ENCODE data around the gene PRTG. TPM values are rescaled to one million over a fixed set of nuclear protein-coding genes. Genes with fewer than 3 reads are reported as not detected.

PRTG gene
- total and polyA plus RNA-seq, 9 of the 15 experiments (the other 6 are each of a cell fraction or from before 2014, with no cell fraction given): under 0.01 to 0.14 (median 0.06) TPM; not detected in 1

DNA sequence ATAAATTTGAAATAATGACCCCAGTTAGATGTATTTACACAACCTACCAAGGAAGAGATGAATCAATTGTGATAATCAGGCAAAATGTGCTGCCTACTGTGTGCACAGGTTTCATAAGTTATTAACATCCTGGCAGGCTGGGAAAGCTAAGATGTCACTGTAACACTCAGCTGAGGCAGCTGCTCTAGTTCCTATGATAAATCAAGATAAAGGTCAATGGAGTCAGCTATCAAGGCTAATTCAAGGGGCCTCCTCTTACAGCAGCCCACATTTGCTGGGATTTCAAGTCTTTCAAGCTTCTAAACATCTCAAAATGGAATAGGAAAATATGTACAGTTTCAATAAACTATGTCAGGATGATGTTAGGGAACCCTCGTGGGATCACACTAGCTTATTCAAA is 84.1 kb downstream of the PRTG start:
- no peaks in the 10 kb centered on the region for H4K20me1 ChIP-seq (replicated peaks; ENCODE audit: control insufficient read depth, insufficient read depth, low read length)
- POLR2A ChIA-PET: no interaction called here
- H3K4me2 ChIP-seq (ENCODE audit: insufficient read depth, low read length): no peak overlapping the region
- no peaks in the 10 kb centered on the region for H3K79me2 ChIP-seq (ENCODE audit: control insufficient read depth, insufficient read depth, low read length)
- ATAC-seq (no peak), FAIRE-seq (no peak), DNase-seq (ENCODE audit: extremely low read depth in 1 of 4, low spot score in 3 of 4) (no peak)
- WGBS (ENCODE audit: insufficient coverage, low coverage, missing lambda C conversion rate): 0% methylated on average over 1 of the region's 1 CpG
- peaks cover 5% of the 10 kb centered on the region in 2 experiments; a peak in 3 of 5 replicates for H3K27me3 ChIP-seq (ENCODE audit: control insufficient read depth in 2 of 2, insufficient read depth in 2 of 2, low read length in 2 of 2)
- no peak overlapping the region for H3K27ac ChIP-seq (ENCODE audit: extremely low read depth, low read depth, low read length)
- H3K9me1 ChIP-seq (ENCODE audit: control insufficient read depth, insufficient read depth, low read length): no peaks in the 10 kb centered on the region
- in situ Hi-C loops (cut with MboI): no loop called here
- intact Hi-C loops (cut with micrococcal nuclease): loop anchor here (10.0 kb wide), 2 partner anchors 256 to 396 kb away; no protein-coding TSS in a partner anchor
- H2AFZ ChIP-seq (ENCODE audit: low read depth, low read length): no peak overlapping the region
- no peaks in the 10 kb centered on the region for H3K9me3 ChIP-seq (replicated peaks; ENCODE audit: control insufficient read depth, insufficient read depth, low read depth, low read length)
- no peak overlapping the region for H3K4me3 ChIP-seq
- CTCF ChIA-PET (ENCODE audit: low intra/inter-chr PET ratio): no interaction called here
- no TSS peak for BruUV-seq (replicated peaks)
- no peaks in the 10 kb centered on the region for H3K36me3 ChIP-seq (ENCODE audit: control insufficient read depth, insufficient read depth, low read length)
- no peak overlapping the region for H3K9ac ChIP-seq (ENCODE audit: insufficient read depth in 1 of 2, low read depth in 2 of 2, low read length in 2 of 2)
- no peaks in the 10 kb centered on the region for H3K4me1 ChIP-seq (replicated peaks in 1 of 2; ENCODE audit: control insufficient read depth in 2 of 2, insufficient read depth in 2 of 2, low read length in 2 of 2)
- TF ChIP-seq LCOR (CRISPR knock-in tag; IDR thresholded peaks at IDR 0.05) (no peak), KDM4B (IDR thresholded peaks at IDR 0.05; ENCODE audit: borderline replicate concordance in 2 of 2, low read depth in 1 of 2) (no peak), HNRNPH1 (optimal IDR thresholded peaks at IDR 0.05; ENCODE audit: low read depth, low read length) (no peak), NRF1 (conservative IDR thresholded peaks at IDR 0.05 in 1 of 2, IDR thresholded peaks at IDR 0.05 in 1 of 2) (no peak), TAF7 (tag; IDR thresholded peaks at IDR 0.05) (no peak), PTRF (tag; IDR thresholded peaks at IDR 0.05) (no peak), ATF7 (IDR thresholded peaks at IDR 0.05) (no peak), RHOXF2B (CRISPR knock-in tag; conservative IDR thresholded peaks at IDR 0.05) (no peak), HDAC8 (tag; IDR thresholded peaks at IDR 0.05) (no peak), FOXA1 (IDR thresholded peaks at IDR 0.05; ENCODE audit: borderline replicate concordance) (no peak), STAT5A (IDR thresholded peaks at IDR 0.05; ENCODE audit: borderline replicate concordance, low read length) (no peak), U2AF2 (optimal IDR thresholded peaks at IDR 0.05; ENCODE audit: low read depth, low read length) (no peak), ZNF253 (CRISPR knock-in tag; conservative IDR thresholded peaks at IDR 0.05) (no peak)
- TF ChIP-seq, protein P1, sequence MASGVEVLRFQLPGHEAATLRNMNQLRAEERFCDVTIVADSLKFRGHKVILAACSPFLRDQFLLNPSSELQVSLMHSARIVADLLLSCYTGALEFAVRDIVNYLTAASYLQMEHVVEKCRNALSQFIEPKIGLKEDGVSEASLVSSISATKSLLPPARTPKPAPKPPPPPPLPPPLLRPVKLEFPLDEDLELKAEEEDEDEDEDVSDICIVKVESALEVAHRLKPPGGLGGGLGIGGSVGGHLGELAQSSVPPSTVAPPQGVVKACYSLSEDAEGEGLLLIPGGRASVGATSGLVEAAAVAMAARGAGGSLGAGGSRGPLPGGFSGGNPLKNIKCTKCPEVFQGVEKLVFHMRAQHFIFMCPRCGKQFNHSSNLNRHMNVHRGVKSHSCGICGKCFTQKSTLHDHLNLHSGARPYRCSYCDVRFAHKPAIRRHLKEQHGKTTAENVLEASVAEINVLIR (CRISPR knock-in tag; IDR thresholded peaks at IDR 0.05): no peak
- TF ChIP-seq, protein P2, sequence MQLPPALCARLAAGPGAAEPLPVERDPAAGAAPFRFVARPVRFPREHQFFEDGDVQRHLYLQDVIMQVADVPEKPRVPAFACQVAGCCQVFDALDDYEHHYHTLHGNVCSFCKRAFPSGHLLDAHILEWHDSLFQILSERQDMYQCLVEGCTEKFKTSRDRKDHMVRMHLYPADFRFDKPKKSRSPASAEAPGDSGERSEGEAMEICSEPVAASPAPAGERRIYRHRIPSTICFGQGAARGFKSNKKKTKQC (CRISPR knock-in tag; IDR thresholded peaks at IDR 0.05): no peak
- TF ChIP-seq, protein P3, sequence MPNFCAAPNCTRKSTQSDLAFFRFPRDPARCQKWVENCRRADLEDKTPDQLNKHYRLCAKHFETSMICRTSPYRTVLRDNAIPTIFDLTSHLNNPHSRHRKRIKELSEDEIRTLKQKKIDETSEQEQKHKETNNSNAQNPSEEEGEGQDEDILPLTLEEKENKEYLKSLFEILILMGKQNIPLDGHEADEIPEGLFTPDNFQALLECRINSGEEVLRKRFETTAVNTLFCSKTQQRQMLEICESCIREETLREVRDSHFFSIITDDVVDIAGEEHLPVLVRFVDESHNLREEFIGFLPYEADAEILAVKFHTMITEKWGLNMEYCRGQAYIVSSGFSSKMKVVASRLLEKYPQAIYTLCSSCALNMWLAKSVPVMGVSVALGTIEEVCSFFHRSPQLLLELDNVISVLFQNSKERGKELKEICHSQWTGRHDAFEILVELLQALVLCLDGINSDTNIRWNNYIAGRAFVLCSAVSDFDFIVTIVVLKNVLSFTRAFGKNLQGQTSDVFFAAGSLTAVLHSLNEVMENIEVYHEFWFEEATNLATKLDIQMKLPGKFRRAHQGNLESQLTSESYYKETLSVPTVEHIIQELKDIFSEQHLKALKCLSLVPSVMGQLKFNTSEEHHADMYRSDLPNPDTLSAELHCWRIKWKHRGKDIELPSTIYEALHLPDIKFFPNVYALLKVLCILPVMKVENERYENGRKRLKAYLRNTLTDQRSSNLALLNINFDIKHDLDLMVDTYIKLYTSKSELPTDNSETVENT (CRISPR knock-in tag; IDR thresholded peaks at IDR 0.05): no peak
- TF ChIP-seq, protein P4, sequence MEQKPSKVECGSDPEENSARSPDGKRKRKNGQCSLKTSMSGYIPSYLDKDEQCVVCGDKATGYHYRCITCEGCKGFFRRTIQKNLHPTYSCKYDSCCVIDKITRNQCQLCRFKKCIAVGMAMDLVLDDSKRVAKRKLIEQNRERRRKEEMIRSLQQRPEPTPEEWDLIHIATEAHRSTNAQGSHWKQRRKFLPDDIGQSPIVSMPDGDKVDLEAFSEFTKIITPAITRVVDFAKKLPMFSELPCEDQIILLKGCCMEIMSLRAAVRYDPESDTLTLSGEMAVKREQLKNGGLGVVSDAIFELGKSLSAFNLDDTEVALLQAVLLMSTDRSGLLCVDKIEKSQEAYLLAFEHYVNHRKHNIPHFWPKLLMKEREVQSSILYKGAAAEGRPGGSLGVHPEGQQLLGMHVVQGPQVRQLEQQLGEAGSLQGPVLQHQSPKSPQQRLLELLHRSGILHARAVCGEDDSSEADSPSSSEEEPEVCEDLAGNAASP (IDR thresholded peaks at IDR 0.05): no peak
- TF ChIP-seq, protein P5, sequence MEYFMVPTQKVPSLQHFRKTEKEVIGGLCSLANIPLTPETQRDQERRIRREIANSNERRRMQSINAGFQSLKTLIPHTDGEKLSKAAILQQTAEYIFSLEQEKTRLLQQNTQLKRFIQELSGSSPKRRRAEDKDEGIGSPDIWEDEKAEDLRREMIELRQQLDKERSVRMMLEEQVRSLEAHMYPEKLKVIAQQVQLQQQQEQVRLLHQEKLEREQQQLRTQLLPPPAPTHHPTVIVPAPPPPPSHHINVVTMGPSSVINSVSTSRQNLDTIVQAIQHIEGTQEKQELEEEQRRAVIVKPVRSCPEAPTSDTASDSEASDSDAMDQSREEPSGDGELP (CRISPR knock-in tag; IDR thresholded peaks at IDR 0.05; ENCODE audit: borderline replicate concordance): no peak

Data from K562 (cell line).